T-cell (primary cell): ENCODE data around the gene SLC22A23. TPM values are rescaled to one million over a fixed set of nuclear protein-coding genes. Genes with fewer than 3 reads are reported as not detected.
A peak's percentile ranks its signal among the peaks of the same experiment; 100 is the strongest.

ENCODE experiments used
- ATAC-seq, 4 experiments: fragments of 200-7000 bp in 3 of 4; fragments of 150-1000 bp in 1 of 4; cut with Tn5 transposase; replicated peaks in 1 of 4; 1 replicate in 3 of 4; 2 replicates in 1 of 4; pipeline ENCODE4 v1.10.0; 2021; ENCODE audit warnings: moderate library complexity in 3 of 4, mild to moderate bottlenecking in 2 of 4, moderate number of reproducible peaks in 1 of 4
- CTCF ChIA-PET, 2 donors: fragments of 300-600 bp; sonication (Branson Sonifier 250); formaldehyde crosslinking; loops; one replicate each; lab custom pipeline; 2022; ENCODE audit warnings: antibody characterized with exemption in 2 of 2; lab: Charles Lee
- POLR2A ChIA-PET, 2 donors: fragments of 300-600 bp; sonication (Branson Sonifier 250); formaldehyde crosslinking; loops; one replicate each; lab custom pipeline; 2022; ENCODE audit warnings: antibody characterized with exemption in 2 of 2; lab: Charles Lee
- DNase-seq, 35 experiments: peaks; one replicate each; pipeline versions ENCODE4 v3.0.0 to v3.0.0-alpha.2; 2013 to 2023
- H3K27ac ChIP-seq: one replicate; pipeline ENCODE4 v1.5.1; 2013; ENCODE audit warnings: low read length
- H3K27me3 ChIP-seq, 2 experiments: replicated peaks in 1 of 2; 1 replicate in 1 of 2; 2 replicates in 1 of 2; pipeline versions ENCODE4 v1.6.1 to v1.7.0; 2013; ENCODE audit warnings: low read length in 1 of 2, mixed read lengths in 1 of 2; ENCODE audit not compliant: control insufficient read depth in 2 of 2, insufficient read depth in 2 of 2; ENCODE audit errors: extremely low read depth in 1 of 2
- H3K36me3 ChIP-seq, 2 donors: 1 replicate in 1 of 2; 2 replicates in 1 of 2; pipeline versions ENCODE4 v1.6.1 to v1.7.0; 2013; ENCODE audit warnings: low read length in 1 of 2; ENCODE audit not compliant: control insufficient read depth in 2 of 2, insufficient read depth in 1 of 2; ENCODE audit errors: extremely low read depth in 1 of 2
- H3K4me1 ChIP-seq, 2 experiments: 1 replicate in 1 of 2; 2 replicates in 1 of 2; pipeline versions ENCODE4 v1.6.1 to v1.7.0; 2013; ENCODE audit warnings: low read length in 2 of 2, mixed read lengths in 1 of 2; ENCODE audit not compliant: insufficient read depth in 2 of 2, control insufficient read depth in 1 of 2; ENCODE audit errors: extremely low read depth in 1 of 2
- H3K4me3 ChIP-seq, 2 donors: 1 replicate in 1 of 2; 2 replicates in 1 of 2; pipeline versions ENCODE4 v1.5.1 to v1.7.0; 2013; ENCODE audit warnings: mild to moderate bottlenecking in 2 of 2, low read length in 1 of 2, moderate library complexity in 1 of 2; ENCODE audit not compliant: control insufficient read depth in 1 of 2; ENCODE audit errors: extremely low read depth in 1 of 2
- H3K9me3 ChIP-seq: 2 replicates; pipeline ENCODE4 v1.7.0; 2013
- H3K27ac Mint-ChIP-seq, 2 donors: one replicate each; pipeline ENCODE4 v1.8.0; 2020 to 2021; ENCODE audit warnings: mild to moderate bottlenecking in 2 of 2, mixed read lengths in 2 of 2
- H3K27me3 Mint-ChIP-seq, 2 donors: one replicate each; pipeline ENCODE4 v1.8.0; 2021 to 2022; ENCODE audit warnings: mixed read lengths in 2 of 2
- H3K36me3 Mint-ChIP-seq: one replicate; pipeline ENCODE4 v1.8.0; 2021; ENCODE audit warnings: mixed read lengths
- H3K4me1 Mint-ChIP-seq, 3 donors: one replicate each; pipeline ENCODE4 v1.8.0; 2020 to 2022; ENCODE audit warnings: mixed read lengths in 3 of 3, mild to moderate bottlenecking in 1 of 3
- H3K4me3 Mint-ChIP-seq, 3 donors: one replicate each; pipeline ENCODE4 v1.8.0; 2020 to 2022; ENCODE audit warnings: mild to moderate bottlenecking in 3 of 3, mixed read lengths in 3 of 3, moderate library complexity in 3 of 3
- H3K9me3 Mint-ChIP-seq, 3 donors: one replicate each; pipeline ENCODE4 v1.8.0; 2020 to 2022; ENCODE audit warnings: mixed read lengths in 3 of 3
- WGBS: methylation state at CpG from one replicate; pipeline ENCODE4 v1.1.5; 2013; ENCODE audit warnings: missing lambda C conversion rate; ENCODE audit not compliant: insufficient coverage; 5-methylcytosine and 5-hydroxymethylcytosine counted together
- total RNA-seq, 35 experiments: library from RNA in 6 of 35; stranded (reverse) in 6 of 35; fragments of 120-200 nt in 1 of 35; gene quantifications; one replicate each; pipeline versions ENCODE4 v1.2.1 to v1.2.4 and lab custom pipeline; 2013 to 2026

SLC22A23 gene
- total RNA-seq, 5 donors from 2014 or later (not counting 1 experiment from before 2014, with no cell fraction given) = 6.2 to 14.8 (median 12.1) TPM

DNA sequence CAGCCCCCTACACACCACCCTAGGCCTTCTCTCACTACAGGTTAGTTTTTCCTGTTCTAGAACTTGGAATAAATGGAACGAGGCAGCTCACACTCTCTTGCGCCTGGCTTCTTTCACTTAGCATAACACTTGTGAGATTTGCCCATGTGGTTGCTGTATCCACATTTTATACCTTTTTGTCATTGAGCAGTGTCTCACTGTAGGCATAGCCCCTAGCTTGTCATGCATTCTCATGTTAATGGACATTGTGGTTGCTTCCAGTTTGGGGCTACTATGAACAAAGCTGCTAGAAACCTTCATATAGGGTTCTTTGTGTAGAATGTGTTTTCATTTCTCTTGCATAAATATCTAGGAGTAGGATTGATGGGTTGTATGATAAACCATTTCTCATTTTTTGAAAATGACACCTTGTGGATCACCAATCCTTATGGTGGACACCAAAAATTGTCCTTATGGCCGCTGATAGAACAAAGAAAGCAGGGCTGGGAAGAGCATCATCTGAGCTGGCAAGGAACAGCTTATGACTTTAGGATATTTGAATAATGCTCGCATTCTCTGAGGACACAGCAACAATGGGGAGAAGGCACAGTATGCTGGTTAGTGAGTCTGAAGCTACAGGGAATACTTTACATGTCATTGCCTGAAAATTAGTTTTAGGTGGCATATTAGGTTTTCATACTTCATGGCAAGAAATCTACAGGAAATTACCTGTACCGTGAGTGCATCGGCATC, 9.8 kb upstream of the SLC22A23 start:
- Mint-ChIP-seq H3K27me3 (peaks cover 0 to 3% of the 10 kb centered on the region in 2 donors), H3K4me3 (no peak overlapping the region), H3K4me1 (no peaks in the 10 kb centered on the region), H3K36me3 (no peaks in the 10 kb centered on the region), H3K27ac (no peak overlapping the region), H3K9me3 (no peaks in the 10 kb centered on the region)
- H3K36me3 ChIP-seq = no peaks in the 10 kb centered on the region
- H3K4me3 ChIP-seq = no peak overlapping the region
- ChIA-PET CTCF (no interaction called here), POLR2A (no interaction called here)
- H3K27ac ChIP-seq = no peak overlapping the region
- no peak for DNase-seq
- ATAC-seq = no peak
- WGBS = 88% methylated on average over 3 of the region's 6 CpGs
- H3K4me1 ChIP-seq = no peaks in the 10 kb centered on the region
- H3K27me3 ChIP-seq = peaks cover 0 to 8% of the 10 kb centered on the region in 2 experiments
- H3K9me3 ChIP-seq = no peaks in the 10 kb centered on the region

DNA sequence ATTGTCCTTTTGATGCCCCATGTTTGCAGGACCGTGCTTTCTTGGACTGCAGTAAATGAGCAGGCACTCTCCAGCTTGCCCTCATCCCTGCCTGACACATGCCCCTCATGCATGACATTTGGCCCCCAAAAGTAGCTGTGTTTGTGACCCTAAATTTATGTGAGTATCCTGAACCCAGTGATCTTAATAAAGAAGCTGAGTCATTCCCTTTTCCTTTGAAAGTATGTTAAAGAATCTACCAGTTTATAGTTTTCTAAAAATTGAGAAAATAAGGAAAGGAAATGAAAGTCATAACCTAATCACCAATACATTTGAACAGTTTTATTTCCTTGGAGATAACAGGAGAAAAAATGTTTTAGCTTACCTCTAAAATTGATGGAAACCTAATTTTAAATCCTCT, 3.4 kb upstream of the SLC22A23 start:
- Mint-ChIP-seq H3K4me3 (no peak overlapping the region), H3K4me1 (peaks cover 7 to 9% (median 8%) of the 10 kb centered on the region in 3 donors), H3K9me3 (no peaks in the 10 kb centered on the region), H3K27me3 (peaks cover 7 to 20% of the 10 kb centered on the region in 2 donors), H3K36me3 (no peaks in the 10 kb centered on the region), H3K27ac (no peak overlapping the region)
- Histone ChIP-seq H3K4me1 (peaks cover 8 to 17% of the 10 kb centered on the region in 2 experiments), H3K27ac (no peak overlapping the region), H3K9me3 (no peaks in the 10 kb centered on the region), H3K36me3 (no peaks in the 10 kb centered on the region), H3K4me3 (no peak overlapping the region), H3K27me3 (peaks cover 4 to 21% of the 10 kb centered on the region in 2 experiments)
- POLR2A ChIA-PET = interaction anchor here (0.5 to 0.7 kb wide), 2 partner anchors 13 to 17 kb away, joined by 3 read pairs; no protein-coding TSS in a partner anchor
- DNase-seq (no peak), ATAC-seq (no peak)
- 90% methylated on average over 1 of the region's 1 CpG for WGBS
- CTCF ChIA-PET = interaction anchor here (1.0 to 1.3 kb wide), 2 partner anchors 17 to 48 kb away, joined by 3 to 5 read pairs; no protein-coding TSS in a partner anchor

DNA sequence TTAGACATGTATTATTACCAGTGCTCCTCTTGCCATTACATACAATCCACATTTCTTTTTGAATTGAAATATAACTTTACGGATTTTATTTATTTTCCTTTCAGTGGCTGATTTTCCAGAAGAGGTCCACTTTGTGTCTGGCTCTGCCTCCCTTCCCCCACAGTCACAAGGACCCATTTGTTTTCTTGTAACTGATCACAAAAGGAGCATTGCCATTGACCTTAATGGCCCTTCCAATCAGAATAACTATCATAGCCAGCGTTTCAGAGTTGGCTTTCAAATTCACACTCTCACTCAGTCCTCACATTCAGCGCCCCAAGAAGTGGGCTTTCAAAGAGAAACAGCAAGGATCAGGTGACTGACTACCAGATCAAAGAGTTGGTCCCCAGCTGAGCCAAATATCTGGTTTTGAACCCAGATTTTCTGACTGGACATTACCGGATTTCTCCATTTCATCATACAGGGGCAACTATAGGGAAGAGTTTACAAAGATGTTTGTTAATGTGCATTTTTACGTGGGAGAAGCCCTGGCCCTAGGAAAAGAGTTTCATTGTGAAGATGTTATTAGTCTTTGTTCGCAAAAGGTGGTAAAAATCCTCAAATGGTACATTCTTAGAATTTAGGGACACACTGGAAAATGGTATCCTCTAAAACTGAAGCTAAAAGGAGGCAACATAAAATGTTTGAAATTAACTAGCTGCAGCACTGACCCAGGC, 2.0 kb upstream of the SLC22A23 start:
- no peak overlapping the region for H3K27ac Mint-ChIP-seq
- POLR2A ChIA-PET = interaction anchor here in 1 of 2 donors (0.5 kb wide), 1 partner anchor 196 kb away, joined by 3 read pairs; no protein-coding TSS in a partner anchor

DNA sequence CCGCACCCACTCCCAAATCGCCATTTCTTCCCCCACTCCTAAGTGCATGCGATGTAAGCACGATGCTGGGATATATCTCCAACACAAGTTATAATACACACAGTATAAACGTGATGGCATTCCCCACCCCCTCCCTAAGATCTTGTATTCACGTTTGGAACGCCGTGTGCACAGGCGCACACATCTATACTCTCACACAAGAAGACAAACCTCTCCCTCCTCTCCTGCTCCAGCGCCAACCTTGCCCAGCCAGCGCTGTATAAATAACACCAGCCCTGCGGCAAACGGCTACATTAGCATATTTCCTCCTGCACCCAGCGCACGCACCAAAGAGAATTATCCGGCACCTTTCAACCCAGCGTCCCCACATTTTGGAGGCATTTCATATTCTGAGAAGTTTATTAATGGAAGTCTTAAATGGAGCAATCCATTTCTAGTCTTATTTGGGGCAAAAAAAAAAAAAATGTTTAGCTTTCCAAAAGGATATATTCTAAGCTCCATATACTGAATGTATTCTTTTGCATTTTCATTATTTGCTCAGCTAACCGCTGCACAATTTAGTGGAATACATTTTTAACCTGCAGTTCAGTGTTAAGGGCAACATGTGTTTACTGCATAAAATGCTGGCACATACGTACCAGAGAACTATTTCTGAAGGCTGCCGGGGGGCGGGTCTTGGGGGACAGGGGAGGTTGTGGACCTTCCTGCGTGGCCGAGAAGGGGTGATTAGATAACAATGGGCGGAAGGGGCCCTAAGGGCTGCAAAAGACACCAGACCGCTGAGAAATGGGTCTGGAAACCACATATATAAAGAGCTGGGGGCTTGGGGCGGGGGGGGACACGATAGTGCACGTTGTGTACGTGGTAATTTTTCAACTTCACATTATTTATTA, 1.1 kb upstream of the SLC22A23 start:
- H3K27ac Mint-ChIP-seq = peak overlapping the region; percentile 5 to 56
- no peaks in the 10 kb centered on the region for H3K36me3 ChIP-seq
- H3K27me3 ChIP-seq = peaks cover 4 to 28% of the 10 kb centered on the region in 2 experiments
- H3K27ac ChIP-seq = no peak overlapping the region
- H3K27me3 Mint-ChIP-seq = peaks cover 7 to 20% of the 10 kb centered on the region in 2 donors
- ChIA-PET CTCF (interaction anchor here (0.6 to 1.5 kb wide), 9 partner anchors 15 to 560 kb away, joined by 3 to 5 read pairs (median 3); no protein-coding TSS in a partner anchor), POLR2A (no interaction called here)
- H3K4me1 ChIP-seq = peaks cover 11 to 33% of the 10 kb centered on the region in 2 experiments
- H3K4me1 Mint-ChIP-seq = peaks cover 7 to 9% (median 8%) of the 10 kb centered on the region in 3 donors
- no peaks in the 10 kb centered on the region for H3K9me3 ChIP-seq
- H3K4me3 ChIP-seq = peak overlapping the region; percentile 45 to 64
- H3K9me3 Mint-ChIP-seq = no peaks in the 10 kb centered on the region
- ATAC-seq (no peak), DNase-seq (peak in 12 of 35 experiments; percentile 9 to 47 (median 16))
- peak overlapping the region; percentile 79 to 93 (median 79) for H3K4me3 Mint-ChIP-seq
- H3K36me3 Mint-ChIP-seq = no peaks in the 10 kb centered on the region
- 10% methylated on average over 17 of the region's 29 CpGs for WGBS

More for the DNA sequence above, 2.0 kb upstream of the SLC22A23 start:
- H3K9me3 ChIP-seq = no peaks in the 10 kb centered on the region
- no peak overlapping the region for H3K4me3 ChIP-seq
- peaks cover 11 to 30% of the 10 kb centered on the region in 2 experiments for H3K4me1 ChIP-seq
- no peak overlapping the region for H3K27ac ChIP-seq
- Mint-ChIP-seq H3K9me3 (no peaks in the 10 kb centered on the region), H3K27me3 (peaks cover 7 to 20% of the 10 kb centered on the region in 2 donors), H3K36me3 (no peaks in the 10 kb centered on the region), H3K4me3 (no peak overlapping the region), H3K4me1 (peaks cover 7 to 9% (median 8%) of the 10 kb centered on the region in 3 donors)
- H3K36me3 ChIP-seq = no peaks in the 10 kb centered on the region
- CTCF ChIA-PET = interaction anchor here (0.5 to 1.5 kb wide), 5 partner anchors 14 to 605 kb away, joined by 3 to 4 read pairs (median 3); no protein-coding TSS in a partner anchor
- DNase-seq (no peak), ATAC-seq (no peak)
- WGBS = 77% methylated on average over 3 of the region's 6 CpGs
- H3K27me3 ChIP-seq = peaks cover 4 to 28% of the 10 kb centered on the region in 2 experiments

DNA sequence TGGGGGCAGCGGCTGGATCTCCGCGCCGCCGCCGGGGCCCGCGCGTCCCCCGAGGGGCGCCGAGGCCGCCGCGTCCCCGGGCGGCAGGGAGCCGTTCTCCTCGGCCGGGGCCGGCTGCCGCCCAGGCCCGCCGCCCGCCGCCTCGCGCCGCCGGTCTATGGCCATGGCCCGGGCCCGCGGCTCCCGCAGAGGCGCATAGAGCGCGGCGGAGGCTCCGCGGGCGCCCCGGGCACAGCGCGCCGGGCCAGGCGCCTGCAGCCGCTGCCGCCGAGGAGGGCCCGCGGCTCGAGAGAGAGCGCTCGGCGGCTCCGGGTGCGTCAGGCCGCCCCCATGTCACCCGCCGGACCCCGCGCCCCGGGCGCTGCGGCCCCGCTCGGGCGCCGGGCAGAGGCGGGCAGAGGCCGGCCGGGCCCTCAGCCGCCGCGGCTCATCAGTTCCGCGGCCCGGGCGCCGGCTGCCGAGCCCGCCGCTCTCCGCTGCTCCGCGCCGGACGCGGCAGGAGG, 404 bp downstream of the SLC22A23 start:
- H3K4me3 Mint-ChIP-seq = peak overlapping the region in 1 of 3 donors; percentile 93
- H3K36me3 ChIP-seq = no peaks in the 10 kb centered on the region
- ChIA-PET POLR2A (no interaction called here), CTCF (interaction anchor here (0.6 to 0.7 kb wide), 3 partner anchors 8 to 673 kb away, joined by 3 to 9 read pairs (median 6); no protein-coding TSS in a partner anchor)
- H3K27me3 ChIP-seq = peaks cover 4 to 32% of the 10 kb centered on the region in 2 experiments
- H3K4me1 ChIP-seq = peaks cover 11 to 33% of the 10 kb centered on the region in 2 experiments
- H3K4me3 ChIP-seq = peak overlapping the region; percentile 56 to 90
- no peak overlapping the region for H3K27ac Mint-ChIP-seq
- no peak overlapping the region for H3K27ac ChIP-seq
- peaks cover 7 to 18% of the 10 kb centered on the region in 2 donors for H3K27me3 Mint-ChIP-seq
- H3K9me3 Mint-ChIP-seq = no peaks in the 10 kb centered on the region
- H3K36me3 Mint-ChIP-seq = peaks cover 4% of the 10 kb centered on the region
- under 1% methylated on average over 89 of the region's 89 CpGs for WGBS
- peaks cover 8 to 18% (median 14%) of the 10 kb centered on the region in 3 donors for H3K4me1 Mint-ChIP-seq
- DNase-seq (peak in 4 of 35 experiments; percentile 4 to 14 (median 8)), ATAC-seq (peak; percentile 8 to 47 (median 46))
- H3K9me3 ChIP-seq = no peaks in the 10 kb centered on the region
